Stimulated activated CD8-positive, alpha-beta memory T cell treated with anti-CD3 and anti-CD28 coated beads, Interleukin-4, amount 100 ng/mL, for 24 hours (primary cell): ENCODE data around the gene NHLRC4.
A peak's percentile ranks its signal among the peaks of the same experiment; 100 is the strongest.
"Not testable (repeated sequence)": the region's sequence is repeated elsewhere in the genome, so short reads cannot be mapped to it uniquely, and the experiment has no call there.

Experiments
- DNase-seq: peaks from one replicate; pipeline ENCODE4 v3.0.0-alpha.2; 2020; ENCODE audit warnings: low read depth

Gene NHLRC4

DNA sequence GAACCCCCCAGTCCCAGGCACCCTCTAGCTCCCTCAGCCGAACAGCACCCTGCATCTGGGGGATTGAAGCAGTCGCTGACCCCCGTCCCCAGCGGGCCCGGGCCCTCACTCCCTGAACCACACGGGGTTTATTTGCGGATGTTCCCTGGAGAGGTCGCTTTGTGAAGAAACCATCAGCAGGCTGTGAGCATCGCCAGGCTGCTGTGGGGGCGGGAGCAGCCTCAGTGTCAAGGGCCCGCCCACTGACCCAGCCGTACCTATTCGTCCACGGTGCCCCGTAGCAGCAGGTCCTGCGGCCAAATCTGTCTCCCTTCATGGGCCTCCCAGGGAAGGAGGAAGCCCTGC is 16.6 kb downstream of the NHLRC4 start:
- DNase-seq, result no peak

DNA sequence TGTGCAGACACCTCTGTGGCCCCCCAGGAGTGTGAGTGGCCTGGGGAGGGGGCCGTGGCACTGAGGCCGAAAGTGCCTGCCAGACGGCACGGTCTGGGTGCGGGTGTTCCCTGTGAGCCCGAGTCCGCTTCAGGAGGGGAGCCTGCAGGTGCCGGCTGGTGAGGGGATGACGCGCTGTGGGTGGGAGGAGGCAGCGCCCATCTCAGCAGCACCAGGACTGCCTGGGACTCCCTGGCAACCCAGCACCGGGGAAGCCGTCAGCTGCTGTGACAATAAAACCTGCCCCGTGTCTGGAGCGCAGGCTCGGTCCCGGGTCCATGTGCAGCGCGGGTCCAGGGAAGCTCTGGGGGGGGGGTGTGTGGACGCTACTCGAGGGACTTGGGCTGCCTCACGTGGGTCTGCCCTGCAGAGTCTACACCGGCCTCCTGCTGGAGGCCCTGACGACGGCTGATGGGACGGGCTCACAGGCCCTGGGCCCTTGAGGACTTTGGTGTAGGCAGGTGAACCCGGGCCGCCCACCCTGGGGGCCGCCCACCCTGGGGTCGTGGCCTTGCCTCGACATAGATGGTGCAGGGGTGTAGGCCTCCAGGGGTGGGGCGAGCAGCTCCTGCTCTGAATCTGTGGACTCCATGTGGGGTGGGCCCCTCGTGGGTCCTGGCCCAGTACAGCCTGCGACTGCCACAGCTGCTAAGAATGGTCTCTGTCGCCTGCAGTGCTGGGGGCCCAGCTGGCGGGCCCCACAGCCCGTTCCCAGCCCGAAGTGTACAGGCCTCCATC is 17.2 kb downstream of the NHLRC4 start:
- no peak for DNase-seq

DNA sequence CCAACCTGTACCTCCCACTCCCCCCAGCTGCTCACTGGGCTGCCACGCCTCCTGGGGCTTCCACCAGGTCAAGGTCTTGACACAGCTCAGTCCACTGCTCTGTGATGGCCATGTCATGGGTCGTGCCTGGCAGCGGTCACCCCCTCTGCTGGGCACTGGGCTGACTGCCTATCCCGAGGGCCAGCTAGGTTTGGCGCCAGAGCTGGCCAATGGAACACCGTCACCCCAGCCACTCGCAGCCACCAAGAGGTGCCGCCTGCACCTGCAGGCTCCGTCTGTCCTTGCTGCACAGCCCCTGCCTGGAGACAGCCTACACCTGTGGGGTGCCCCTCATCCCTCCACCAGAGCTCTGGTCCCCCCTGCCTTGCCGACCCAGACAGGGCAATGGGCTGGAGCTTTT is 18.5 kb downstream of the NHLRC4 start:
- DNase-seq, result no peak

DNA sequence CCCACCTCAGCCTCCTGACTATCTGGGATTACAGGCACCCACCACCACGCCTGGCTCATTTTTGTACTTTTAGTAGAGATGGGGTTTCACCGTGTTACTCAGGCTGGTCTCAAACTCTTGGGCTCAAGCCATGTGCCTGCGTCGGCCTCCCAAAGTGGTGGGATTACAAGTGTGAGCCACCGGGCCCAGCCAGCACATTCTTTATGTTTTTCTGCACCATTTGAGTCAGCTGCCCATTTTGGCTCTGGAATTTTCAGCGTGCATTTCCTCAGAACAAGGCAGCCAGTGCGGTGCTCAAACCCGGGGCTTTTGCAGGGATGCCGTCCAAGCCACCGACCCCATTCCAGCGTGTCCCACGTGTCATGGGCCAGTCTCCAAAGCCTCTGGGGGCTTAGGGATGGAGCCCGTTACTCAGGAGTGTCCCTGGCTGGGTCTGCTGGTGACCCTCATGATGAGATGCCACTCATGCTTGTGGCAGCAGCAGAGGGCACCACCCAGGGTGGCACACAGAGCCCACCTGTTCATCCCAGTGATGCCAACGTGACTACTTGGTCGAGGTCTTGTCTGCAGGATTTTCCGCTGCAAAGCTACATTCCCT is 19.3 kb downstream of the NHLRC4 start:
- no peak for DNase-seq

DNA sequence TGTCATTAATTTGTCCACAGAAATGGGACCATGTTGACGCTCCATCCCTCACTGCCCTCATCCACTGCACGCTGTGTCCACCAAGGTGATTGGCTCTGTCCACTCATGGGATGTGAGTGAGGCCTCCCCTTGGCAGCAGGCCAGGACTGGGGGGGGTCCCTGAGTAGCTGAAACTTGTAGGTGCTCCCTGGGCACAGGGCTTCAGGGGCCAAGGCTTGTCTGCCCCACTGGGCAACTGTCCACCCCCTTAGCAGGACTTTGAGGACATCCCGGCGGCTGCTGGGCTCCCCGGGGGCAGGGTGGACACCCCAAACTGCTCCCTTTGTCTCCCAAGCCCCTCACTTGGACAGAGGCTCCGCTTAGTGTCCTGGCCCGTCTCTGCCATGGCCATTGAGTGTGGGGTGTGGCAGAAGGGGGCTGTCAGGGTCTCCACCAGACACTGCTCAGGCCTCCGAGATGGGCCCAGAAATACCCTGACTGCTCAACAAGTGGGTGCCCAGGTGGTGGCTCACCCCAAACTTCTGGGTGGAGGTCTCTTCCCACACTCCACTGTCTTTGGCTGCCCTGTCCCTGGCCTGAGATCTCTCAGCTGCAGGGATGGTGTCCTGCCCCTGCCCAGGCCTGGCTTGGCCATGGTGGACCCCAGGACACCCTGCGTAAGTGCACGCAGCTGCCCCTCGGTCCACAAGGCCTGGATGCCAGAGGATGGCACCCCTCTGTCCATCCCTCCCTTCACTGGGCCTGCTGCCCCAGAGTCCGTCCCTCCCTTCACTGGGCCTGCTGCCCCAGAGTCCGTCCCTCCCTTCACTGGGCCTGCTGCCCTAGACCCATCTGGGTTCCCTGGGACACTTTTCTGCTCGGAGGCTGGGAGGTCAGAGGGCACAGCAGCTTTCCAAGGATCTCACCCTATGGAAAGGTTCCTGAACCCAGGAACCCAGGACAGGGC is 20.1 kb downstream of the NHLRC4 start:
- no peak for DNase-seq

DNA sequence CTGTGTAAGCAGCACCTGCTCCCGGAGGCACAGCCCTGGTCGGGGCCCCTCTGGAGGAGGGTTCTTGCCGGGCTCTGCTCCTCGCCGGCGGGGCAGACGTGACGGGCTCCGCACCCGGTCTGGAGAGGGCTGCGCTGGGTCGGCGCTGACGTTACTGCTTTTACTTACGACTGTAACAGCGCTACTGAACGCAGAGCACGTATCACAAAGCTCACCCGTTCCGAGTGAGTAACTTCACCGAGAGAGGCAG is 21.8 kb downstream of the NHLRC4 start:
- DNase-seq, result peak; percentile 45

DNA sequence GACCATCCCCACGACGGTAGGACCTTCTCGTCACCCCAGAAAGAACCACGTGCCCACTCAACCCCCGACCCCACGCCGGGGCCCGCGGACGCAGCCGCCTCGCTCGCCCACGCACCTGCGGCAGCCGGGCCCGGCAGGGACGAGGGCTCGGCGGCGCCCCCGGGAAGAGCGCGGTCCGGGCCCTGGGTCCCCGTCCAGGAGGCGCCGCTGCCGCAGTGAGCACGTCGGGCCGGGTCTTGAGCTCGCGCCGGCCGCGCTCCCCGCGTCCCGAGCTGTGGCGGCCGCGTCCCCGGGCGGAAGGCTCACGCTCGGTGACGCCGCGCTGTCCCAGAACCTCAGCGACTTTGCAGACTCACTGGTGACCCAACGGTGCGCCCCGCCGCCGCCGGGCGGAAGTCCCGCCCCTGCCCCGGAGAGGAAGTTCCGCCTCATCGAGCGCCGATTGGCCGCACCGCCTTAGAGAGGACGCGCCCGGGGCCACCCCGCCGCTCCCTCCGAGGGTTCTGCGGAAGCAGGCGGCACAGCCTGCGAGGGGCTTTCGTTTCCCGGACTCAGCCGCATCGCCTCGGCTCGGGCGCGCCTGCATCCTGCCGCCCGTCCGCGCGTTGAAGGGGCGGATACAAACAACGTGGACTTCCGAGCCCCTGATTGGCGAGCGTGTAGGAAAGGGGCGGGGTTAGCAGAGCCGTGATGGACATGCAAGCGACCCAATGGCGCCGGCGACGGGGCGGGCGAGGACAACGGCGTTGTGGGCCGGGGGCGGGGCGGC is 22.3 kb downstream of the NHLRC4 start:
- peak; percentile 93 for DNase-seq

DNA sequence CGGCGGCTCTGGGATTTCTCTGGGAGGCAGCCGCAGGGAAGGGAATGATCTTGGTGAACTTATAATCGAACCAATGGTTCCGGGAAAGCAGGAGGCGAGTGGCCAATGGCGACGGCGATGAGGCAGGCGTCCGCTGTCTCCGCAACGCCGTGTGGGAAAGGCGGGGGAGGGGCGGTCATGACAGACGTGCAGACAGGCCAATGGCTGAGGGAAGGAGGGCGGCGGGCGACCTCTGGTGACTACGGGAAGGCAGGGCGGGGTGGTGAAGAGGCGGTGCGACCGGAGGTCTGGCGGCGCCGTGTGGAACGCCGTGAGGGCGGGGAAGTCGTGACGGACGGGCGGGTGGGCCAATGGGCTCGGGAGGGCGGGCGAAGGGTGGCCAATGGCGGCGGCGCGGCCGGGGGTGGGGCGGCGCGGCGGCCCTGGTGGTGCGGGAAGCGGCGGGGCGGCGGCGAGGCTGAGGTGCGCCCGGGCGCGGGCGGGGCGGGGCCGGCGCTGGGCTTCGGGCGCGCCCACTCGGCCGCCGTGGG is 22.9 kb downstream of the NHLRC4 start, which contains the start of gene RAB40C:
TSS of gene RAB40C (plus strand) at position 409 of the 530 bp plus-strand sequence. CDS start 226 bp downstream, outside the sequence.
- DNase-seq, result peak; percentile 98

DNA sequence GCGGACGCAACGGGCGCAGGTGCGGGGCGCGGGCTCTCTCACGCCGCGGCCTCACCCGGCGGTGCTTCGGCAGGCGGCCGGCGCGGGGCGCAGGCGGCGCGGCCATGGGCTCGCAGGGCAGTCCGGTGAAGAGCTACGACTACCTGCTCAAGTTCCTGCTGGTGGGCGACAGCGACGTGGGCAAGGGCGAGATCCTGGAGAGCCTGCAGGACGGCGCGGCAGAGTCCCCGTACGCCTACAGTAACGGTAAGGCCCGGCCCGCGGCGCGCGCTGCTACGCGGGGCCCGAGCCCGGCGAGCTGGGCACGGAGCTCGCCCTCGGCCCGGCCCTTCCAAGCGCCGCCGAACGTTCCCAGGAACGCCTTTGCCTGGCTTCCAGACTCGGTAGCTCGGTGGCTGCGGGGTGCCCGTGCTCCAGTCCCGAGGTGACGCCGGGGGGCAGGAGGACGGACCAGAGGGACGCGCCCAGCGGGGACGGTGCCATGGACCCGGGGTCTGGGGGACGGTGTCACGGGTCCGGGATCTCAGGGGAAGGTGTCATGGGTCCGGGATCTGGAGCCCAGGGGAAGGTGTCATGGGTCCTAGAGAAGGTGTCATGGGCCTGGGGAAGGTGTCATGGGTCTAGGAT is 23.5 kb downstream of the NHLRC4 start:
- DNase-seq, result no peak

DNA sequence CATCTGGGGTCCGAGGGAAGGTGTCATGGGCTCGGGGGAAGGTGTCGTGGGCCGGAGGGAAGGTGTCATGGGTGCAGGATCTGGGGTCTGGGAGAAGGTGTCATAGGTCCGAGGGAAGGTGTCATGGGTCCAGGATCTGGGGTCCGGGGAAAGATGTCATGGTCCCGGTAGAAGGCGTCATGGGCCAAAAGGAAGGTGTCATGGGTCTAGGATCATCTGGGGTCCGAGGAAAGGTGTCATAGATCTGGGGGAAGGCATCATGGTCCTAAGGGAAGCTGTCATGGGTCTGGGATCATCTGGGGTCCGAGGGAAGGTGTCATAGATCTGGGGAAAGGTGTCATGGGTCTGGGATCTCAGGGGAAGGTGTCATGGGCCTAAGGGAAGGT is 24.0 kb downstream of the NHLRC4 start:
- DNase-seq, result no peak

DNA sequence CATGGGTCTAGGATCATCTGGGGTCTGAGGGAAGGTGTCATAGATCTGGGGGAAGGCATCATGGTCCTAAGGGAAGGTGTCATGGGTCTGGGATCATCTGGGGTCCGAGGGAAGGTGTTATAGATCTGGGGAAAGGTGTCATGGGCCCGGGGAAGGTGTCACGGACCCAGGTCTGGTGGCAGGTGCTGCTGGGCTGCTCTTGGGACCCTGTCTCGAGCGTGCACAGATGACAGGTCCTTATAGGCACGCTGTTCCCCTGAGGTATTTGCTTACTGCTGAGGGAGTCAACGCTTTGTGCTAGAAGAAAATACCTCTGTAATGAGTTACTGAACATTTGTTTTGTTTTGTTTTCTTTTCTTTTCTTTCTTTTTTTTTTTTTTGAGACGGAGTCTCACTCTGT is 24.4 kb downstream of the NHLRC4 start:
- no peak for DNase-seq

DNA sequence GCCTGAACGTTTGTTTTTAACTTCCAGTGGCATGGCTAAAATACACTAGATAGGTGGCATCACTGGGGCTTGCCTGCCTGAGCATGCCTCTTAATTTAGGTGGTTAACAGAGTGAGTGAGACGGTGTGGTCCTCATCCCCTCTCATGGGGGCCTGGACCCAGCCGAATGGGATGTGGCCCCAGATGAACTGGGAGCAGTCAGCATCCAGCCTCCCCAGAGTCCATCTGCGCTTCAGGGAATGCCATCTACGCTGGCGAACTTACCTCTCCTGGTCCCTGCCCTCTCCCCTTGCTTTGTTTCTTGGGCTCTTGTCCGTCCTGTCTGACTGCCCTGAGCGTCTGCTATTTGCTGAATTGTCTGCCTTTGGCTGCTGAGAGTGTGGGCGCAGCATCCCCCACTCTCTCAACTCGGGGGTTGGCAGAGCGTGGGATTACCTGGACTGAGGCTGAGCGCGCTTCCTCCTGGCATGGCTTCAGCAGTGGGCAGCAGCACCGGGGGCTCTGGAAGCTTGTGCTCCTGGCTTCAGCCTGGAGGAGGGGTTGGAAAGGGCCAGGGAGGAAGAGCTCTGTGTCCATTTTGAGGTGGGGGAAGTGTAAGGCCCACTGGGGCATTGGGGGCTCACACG is 25.2 kb downstream of the NHLRC4 start:
- DNase-seq, result no peak

DNA sequence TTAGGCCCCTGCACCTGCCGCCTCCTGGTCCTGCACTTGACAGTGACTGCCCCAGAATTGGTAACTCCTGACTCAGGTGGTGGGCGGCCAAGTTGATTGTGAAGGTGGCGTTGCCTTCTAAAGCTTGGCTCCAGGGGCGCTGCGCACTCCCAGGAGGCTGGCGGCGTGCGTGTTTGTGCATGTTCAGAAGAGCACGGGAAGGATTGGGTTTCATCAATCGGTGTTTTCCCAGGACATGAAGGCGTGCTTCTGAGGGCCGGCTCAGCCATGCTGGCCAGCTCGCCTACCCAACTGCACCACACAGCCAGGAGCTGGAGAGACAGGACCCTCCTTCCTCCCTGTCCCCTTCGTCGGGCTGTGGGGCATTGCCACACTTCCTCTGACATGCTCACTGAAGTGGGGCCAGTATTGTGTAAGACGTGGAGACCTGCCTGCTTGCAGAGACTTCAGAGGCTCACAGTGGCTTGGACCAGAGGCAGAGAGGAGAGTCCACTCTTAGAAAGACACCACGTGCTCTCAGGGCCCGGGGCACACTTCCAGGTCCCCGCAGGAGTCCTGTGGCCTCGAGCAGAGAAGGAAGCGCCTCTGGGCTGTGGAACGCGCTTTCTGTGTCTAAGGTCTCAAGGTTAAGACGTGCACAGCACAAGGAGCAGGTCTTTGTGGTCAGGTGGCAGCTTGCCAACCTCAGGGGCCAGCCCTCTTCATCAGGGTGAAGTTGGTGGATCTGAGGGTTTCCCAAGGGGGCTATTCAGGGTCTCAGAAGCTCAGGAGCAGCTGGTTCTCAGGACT is 25.9 kb downstream of the NHLRC4 start:
- DNase-seq, result no peak

DNA sequence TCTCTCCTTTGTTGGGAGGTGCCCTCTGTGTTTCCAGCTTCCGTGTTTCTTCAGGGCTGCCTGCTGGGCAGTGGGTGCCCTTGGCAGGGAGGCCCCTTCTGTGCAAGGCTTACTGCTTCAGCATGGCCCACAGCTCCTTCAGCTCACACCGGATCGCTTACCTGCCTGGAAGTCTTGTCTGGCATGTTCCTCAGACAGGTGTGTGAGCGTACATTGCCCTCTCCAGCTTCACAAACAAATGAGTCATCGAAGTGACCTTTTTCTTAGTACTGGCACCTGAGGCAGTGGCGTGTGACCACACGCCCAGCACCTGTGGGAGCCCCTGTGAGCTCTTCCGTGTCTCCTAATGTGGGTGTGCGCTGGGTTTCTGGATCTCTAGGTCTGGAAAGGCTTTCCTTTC is 26.6 kb downstream of the NHLRC4 start:
- no peak for DNase-seq

DNA sequence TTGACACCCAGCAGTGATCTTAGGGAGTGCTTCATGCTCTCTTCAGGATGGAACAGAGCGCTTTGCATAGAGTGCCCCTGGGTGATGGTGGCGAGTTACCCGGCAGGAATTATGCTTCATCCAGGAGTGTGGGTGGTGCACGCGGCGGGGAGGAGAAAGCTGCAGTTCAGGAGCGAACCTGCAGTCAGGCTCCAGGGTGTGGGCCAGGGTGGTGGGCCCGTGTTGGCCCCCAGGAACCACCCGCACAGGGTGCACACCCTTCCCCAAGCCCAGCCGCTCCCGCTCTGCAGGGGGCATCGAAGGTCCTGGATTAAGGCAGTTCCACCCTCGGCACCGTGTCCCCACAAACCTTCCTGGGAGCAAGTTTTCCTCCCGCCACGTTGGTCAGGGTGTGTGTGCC is 27.0 kb downstream of the NHLRC4 start:
- no peak for DNase-seq

DNA sequence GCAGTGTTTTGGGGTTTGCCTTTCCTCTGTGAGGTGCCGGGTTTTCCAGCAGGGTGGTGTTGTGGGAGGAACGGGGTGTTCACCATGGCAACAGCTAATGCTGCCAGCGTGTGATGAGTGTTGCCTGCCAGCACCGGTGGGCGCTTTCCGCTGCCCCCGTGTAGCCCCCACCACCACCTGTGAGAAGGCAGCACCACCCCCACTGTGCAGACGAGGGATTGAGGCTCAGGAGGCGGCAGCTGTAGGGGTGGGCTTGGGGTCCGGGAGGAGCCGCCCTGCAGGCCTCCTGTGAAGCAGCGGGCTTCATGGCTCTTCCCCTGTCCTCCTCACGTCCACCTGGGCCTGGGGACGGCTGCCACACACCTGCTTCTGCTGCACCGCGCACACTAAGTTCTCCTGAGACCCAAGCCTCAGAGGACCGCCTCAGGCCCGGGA is 28.3 kb downstream of the NHLRC4 start:
- DNase-seq, result no peak

DNA sequence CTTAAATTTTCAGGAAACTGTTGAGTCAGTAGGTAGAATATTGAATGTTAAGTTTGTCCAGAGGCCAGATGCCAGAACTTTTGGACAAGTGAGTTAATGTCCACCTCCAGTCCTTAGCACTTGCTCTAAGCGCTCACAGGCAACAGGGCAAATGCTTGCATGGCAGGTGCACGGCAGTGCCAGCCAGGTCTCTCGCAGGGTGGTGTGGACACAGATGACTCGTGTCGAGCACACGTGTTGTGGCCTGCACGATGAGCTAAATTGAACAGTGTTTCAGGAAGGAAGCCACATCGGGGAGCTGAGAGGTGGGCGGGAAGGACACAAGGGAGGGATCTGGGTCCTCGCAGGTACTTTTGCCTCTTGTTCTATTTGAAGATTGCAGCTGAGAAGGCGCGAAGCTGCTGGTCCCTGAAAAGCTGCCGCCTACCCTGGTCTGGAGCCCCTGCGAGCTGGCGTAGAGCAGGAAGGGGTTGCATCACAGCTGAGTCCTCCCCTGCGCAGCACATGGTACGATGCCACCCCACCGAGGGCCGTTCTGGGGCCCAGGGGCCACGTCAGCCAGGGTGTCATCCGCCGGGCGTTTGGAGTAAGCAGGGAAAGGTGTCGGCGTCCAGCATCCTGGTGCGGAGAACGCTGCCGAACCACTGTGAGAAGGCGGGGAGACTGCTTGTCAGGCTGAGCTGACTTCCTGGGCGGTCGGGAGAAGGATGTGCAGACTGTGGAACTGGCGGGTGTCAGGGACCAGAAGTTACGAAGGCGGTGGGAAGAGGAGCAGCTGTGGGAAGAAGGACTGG is 29.3 kb downstream of the NHLRC4 start:
- no peak for DNase-seq

DNA sequence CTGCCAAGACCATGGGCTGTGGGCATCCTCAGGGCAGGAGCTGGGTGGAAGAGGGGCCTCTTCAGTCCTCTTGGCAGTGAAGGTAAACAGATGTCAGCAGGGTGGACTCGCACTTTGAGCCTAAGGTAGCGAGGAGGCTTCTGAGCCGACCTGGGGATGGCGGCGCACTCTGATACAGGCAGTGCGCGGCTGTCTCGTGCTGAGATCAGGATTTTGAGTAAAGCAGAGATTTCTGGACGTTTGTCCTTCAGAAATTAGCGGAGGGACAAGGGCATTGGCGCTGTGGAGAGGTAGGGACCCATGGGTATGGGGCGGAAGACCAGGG is 29.9 kb downstream of the NHLRC4 start:
- no peak for DNase-seq

DNA sequence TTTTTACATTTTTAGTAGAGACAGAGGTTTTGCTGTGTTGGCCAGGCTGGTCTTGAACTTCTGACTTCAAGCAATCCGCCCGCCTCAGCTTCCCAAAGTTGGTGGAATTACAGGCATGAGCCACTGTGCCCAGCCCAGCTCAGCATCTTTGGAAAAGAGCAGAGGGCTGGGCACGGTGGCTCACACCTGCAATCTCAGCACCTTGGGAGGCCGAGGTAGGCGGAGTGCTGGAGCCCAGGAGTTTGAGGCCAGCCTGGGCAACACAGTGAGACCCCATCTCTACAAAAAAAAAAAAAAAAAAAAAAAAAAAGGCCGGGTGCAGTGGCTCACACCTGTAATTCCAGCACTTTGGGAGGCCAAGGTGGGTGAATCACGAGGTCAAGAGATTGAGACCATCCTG is 30.9 kb downstream of the NHLRC4 start:
- not testable (repeated sequence) for DNase-seq
